ENCODE measurements around the gene RPP40.

- TF ChIP-seq POLR2AphosphoS5 (IDR thresholded peaks at IDR 0.05): no peak
- no peak for TF ChIP-seq RAD21 (conservative IDR thresholded peaks at IDR 0.05)
These were observed 49.2 kb upstream of the RPP40 start for GRCh38 chr6:5053038-5053437.
